ENCODE results near the gene TMEM97. TPM values are rescaled to one million over a fixed set of nuclear protein-coding genes. Genes with fewer than 3 reads are reported as not detected.

TMEM97 gene
- total and polyA plus RNA-seq, 9 of the 15 experiments (the other 6 are each of a cell fraction or from before 2014, with no cell fraction given): 34.6 to 121 (median 76.0) TPM

GRCh38 chr17:28347261-28347891 is 28.4 kb downstream of the TMEM97 start (continued):
- TF ChIP-seq PRDM10 (IDR thresholded peaks at IDR 0.05; ENCODE audit: partially characterized antibody) (no peak), TCF7L2 (IDR thresholded peaks at IDR 0.05; ENCODE audit: low read depth, low read length) (no peak), PML (IDR thresholded peaks at IDR 0.05; ENCODE audit: low read length) (no peak), CBX2 (IDR thresholded peaks at IDR 0.05; ENCODE audit: insufficient read depth, low read length, poor library complexity, severe bottlenecking) (no peak)

- POLR2A ChIA-PET: interaction anchor here (0.6 to 4.2 kb wide), 5 partner anchors 8 to 212 kb away, joined by 3 to 44 read pairs (median 4); partner anchors contain the start of genes IFT20, POLDIP2, SLC46A1 and TNFAIP1
- Histone ChIP-seq H3K4me3 (no peak overlapping the region), H3K79me2 (ENCODE audit: control insufficient read depth, insufficient read depth, low read length) (no peaks in the 10 kb centered on the region), H3K9me1 (ENCODE audit: control insufficient read depth, insufficient read depth, low read length) (no peaks in the 10 kb centered on the region), H3K9ac (ENCODE audit: insufficient read depth in 1 of 2, low read depth in 2 of 2, low read length in 2 of 2) (no peak overlapping the region), H3K9me3 (replicated peaks; ENCODE audit: control insufficient read depth, insufficient read depth, low read depth, low read length) (no peaks in the 10 kb centered on the region), H4K20me1 (replicated peaks; ENCODE audit: control insufficient read depth, insufficient read depth, low read length) (no peaks in the 10 kb centered on the region; the same call in none of the 2 replicates), H2AFZ (ENCODE audit: low read depth, low read length) (no peak overlapping the region), H3K36me3 (ENCODE audit: control insufficient read depth, insufficient read depth, low read length) (peaks cover 96% of the 10 kb centered on the region), H3K27ac (ENCODE audit: extremely low read depth, low read depth, low read length) (no peak overlapping the region), H3K27me3 (ENCODE audit: control insufficient read depth in 2 of 2, insufficient read depth in 2 of 2, low read length in 2 of 2) (no peaks in the 10 kb centered on the region), H3K4me2 (ENCODE audit: insufficient read depth, low read length) (no peak overlapping the region), H3K4me1 (replicated peaks in 1 of 2; ENCODE audit: control insufficient read depth in 2 of 2, insufficient read depth in 2 of 2, low read length in 2 of 2) (peaks cover 0 to 3% of the 10 kb centered on the region in 2 experiments; a peak in 1 of 5 replicates)
- ATAC-seq (no peak), FAIRE-seq (no peak), DNase-seq (ENCODE audit: extremely low read depth in 1 of 4, low spot score in 3 of 4) (no peak)
- BruUV-seq (replicated peaks): no TSS peak
- in situ Hi-C loops (cut with MboI): no loop called here
- 70% methylated on average over 3 of the region's 3 CpGs for WGBS (ENCODE audit: insufficient coverage, low coverage, missing lambda C conversion rate)
- intact Hi-C loops (cut with micrococcal nuclease): no loop called here
- CTCF ChIA-PET (ENCODE audit: low intra/inter-chr PET ratio): no interaction called here
- TF ChIP-seq RBM25 (IDR thresholded peaks at IDR 0.05; ENCODE audit: low read depth, low read length, severe bottlenecking) (no peak), MTA1 (IDR thresholded peaks at IDR 0.05; ENCODE audit: borderline replicate concordance) (no peak), TCF7L2 (IDR thresholded peaks at IDR 0.05; ENCODE audit: low read depth, low read length) (no peak), ZNF592 (IDR thresholded peaks at IDR 0.05) (no peak), UBTF (IDR thresholded peaks at IDR 0.05; ENCODE audit: borderline replicate concordance in 1 of 2, low read depth in 2 of 2, low read length in 2 of 2) (no peak), MEF2A (IDR thresholded peaks at IDR 0.05; ENCODE audit: control insufficient read depth, low read depth, low read length) (no peak)
Observed at GRCh38 chr17:28348979-28349378, 30.0 kb downstream of the TMEM97 start.

Measured in K562 (cell line).